ENCODE measurements around the gene CHRNA10. TPM values are rescaled to one million over a fixed set of nuclear protein-coding genes. Genes with fewer than 3 reads are reported as not detected.
A peak's percentile ranks its signal among the peaks of the same experiment; 100 is the strongest.

CHRNA10 gene
- total RNA-seq, 1 donor from 2014 or later = 2.6 TPM

GRCh38 chr11:3683039-3683438, 11.9 kb upstream of the CHRNA10 start:
- Mint-ChIP-seq H3K4me3 (no peak overlapping the region), H3K9me3 (no peaks in the 10 kb centered on the region), H3K27ac (no peak overlapping the region), H3K36me3 (ENCODE audit: low read depth) (peaks cover 59% of the 10 kb centered on the region), H3K4me1 (ENCODE audit: low read depth) (peaks cover 9% of the 10 kb centered on the region), H3K27me3 (ENCODE audit: insufficient read depth) (no peaks in the 10 kb centered on the region)
- intact Hi-C loops (cut with micrococcal nuclease) = loop anchor here (5.0 kb wide), 1 partner anchor 124 kb away; the partner anchor contains the start of gene PGAP2
- DNase-seq (ENCODE audit: low spot score) = no peak

DNA sequence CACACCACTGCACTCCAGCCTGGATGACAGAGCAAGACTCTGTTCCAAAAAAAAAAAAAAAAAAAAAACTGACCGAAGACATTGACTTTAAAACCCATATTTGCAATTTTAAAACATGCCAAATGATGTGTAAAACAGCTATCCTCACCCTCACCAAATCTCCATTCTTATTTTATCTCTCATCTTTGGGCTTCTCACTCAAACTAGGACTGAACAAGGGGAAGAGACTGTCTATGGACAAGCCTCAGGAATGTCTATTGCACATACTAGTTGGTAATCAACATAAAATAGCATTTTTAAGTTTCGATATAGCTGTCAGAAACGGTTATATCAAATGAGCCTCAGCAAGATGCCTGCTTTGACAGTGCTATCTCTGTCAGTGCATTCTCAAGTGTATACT, 7.9 kb upstream of the CHRNA10 start:
- H3K27me3 Mint-ChIP-seq (ENCODE audit: insufficient read depth) = no peaks in the 10 kb centered on the region
- DNase-seq (ENCODE audit: low spot score) = no peak
- H3K4me1 Mint-ChIP-seq (ENCODE audit: low read depth) = peaks cover 9% of the 10 kb centered on the region
- no peak overlapping the region for H3K27ac Mint-ChIP-seq
- H3K9me3 Mint-ChIP-seq = no peaks in the 10 kb centered on the region
- intact Hi-C loops (cut with micrococcal nuclease) = no loop called here
- H3K4me3 Mint-ChIP-seq = no peak overlapping the region
- peaks cover 54% of the 10 kb centered on the region for H3K36me3 Mint-ChIP-seq (ENCODE audit: low read depth)

DNA sequence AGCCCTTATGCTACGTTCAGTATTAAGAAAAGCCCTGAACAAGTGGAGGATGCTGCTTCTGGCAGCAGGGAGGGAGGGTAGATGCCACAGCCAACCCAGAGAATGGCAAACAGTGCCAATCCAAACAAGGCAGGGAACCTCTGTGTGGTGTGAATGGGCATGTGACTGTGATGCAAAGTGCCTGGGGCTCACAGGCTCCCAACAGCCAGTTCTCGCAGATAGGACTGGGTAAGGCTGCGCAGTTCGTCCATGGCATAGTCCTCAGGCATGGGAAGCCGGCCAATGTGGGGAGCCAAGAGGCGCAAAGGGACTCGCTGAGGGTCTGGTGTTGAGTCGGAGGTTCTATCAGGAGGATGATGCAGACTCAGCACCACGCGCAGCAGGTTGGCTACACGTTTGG, 4.8 kb upstream of the CHRNA10 start:
- Mint-ChIP-seq H3K27ac (peak overlapping the region; percentile 19), H3K36me3 (ENCODE audit: low read depth) (peaks cover 44% of the 10 kb centered on the region), H3K4me3 (no peak overlapping the region), H3K9me3 (no peaks in the 10 kb centered on the region), H3K4me1 (ENCODE audit: low read depth) (no peaks in the 10 kb centered on the region), H3K27me3 (ENCODE audit: insufficient read depth) (no peaks in the 10 kb centered on the region)
- intact Hi-C loops (cut with micrococcal nuclease) = no loop called here
- no peak for DNase-seq (ENCODE audit: low spot score)

- no peaks in the 10 kb centered on the region for H3K4me1 Mint-ChIP-seq (ENCODE audit: low read depth)
- no peak for DNase-seq (ENCODE audit: low spot score)
- no peaks in the 10 kb centered on the region for H3K27me3 Mint-ChIP-seq (ENCODE audit: insufficient read depth)
- no peaks in the 10 kb centered on the region for H3K9me3 Mint-ChIP-seq
- intact Hi-C loops (cut with micrococcal nuclease) = no loop called here
- H3K4me3 Mint-ChIP-seq = no peak overlapping the region
- H3K27ac Mint-ChIP-seq = peak overlapping the region; percentile 9
- H3K36me3 Mint-ChIP-seq (ENCODE audit: low read depth) = peaks cover 32% of the 10 kb centered on the region
Observed at GRCh38 chr11:3674189-3674588, 3.0 kb upstream of the CHRNA10 start.

DNA sequence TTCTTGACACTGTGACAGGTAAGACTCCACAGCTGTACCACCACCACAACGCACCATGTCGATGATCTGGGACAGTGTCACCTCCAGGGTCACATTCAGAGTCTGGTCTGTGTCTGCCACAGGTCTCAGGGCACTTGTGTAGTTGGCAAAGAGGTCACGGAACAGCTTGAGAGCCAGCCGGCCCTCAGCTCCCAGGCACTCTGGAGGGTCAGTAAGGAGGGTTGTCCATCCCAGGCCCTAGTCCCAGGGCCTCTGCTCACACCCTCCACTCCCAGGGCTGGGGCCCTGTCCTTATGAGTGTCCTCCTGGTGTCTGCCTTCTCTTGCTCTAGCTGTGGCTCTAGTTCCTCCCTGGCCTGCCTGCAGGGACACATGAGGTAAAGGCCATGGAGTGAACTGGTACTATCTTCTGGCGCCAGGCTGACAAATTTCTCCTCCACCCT, 1.4 kb downstream of the CHRNA10 start:
- Mint-ChIP-seq H3K27ac (no peak overlapping the region), H3K27me3 (ENCODE audit: insufficient read depth) (no peaks in the 10 kb centered on the region), H3K36me3 (ENCODE audit: low read depth) (peaks cover 13% of the 10 kb centered on the region), H3K4me1 (ENCODE audit: low read depth) (no peaks in the 10 kb centered on the region), H3K9me3 (no peaks in the 10 kb centered on the region), H3K4me3 (no peak overlapping the region)
- no peak for DNase-seq (ENCODE audit: low spot score)
- intact Hi-C loops (cut with micrococcal nuclease) = no loop called here

DNA sequence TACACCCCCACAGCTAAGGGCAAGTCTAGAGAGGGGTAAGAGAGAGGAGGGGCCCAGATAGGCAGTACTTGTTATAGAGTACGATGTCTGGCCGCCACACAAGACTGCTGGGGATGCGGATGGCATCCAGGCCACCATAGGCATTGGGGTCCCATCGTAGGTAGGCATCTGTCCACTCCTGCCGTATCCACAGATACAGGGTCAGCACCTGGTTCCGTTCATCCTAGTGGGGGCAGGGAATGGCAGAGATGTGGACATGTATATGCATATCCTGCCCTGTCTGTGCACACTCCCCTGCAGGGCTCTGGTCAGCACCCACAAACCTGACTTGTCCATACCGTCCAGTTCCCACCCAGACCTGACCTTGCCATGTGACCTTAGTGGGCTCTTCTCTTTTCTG, 2.1 kb downstream of the CHRNA10 start:
- Mint-ChIP-seq H3K27ac (no peak overlapping the region), H3K36me3 (ENCODE audit: low read depth) (peaks cover 12% of the 10 kb centered on the region), H3K4me1 (ENCODE audit: low read depth) (no peaks in the 10 kb centered on the region), H3K4me3 (no peak overlapping the region), H3K27me3 (ENCODE audit: insufficient read depth) (no peaks in the 10 kb centered on the region), H3K9me3 (no peaks in the 10 kb centered on the region)
- intact Hi-C loops (cut with micrococcal nuclease) = no loop called here
- no peak for DNase-seq (ENCODE audit: low spot score)

DNA sequence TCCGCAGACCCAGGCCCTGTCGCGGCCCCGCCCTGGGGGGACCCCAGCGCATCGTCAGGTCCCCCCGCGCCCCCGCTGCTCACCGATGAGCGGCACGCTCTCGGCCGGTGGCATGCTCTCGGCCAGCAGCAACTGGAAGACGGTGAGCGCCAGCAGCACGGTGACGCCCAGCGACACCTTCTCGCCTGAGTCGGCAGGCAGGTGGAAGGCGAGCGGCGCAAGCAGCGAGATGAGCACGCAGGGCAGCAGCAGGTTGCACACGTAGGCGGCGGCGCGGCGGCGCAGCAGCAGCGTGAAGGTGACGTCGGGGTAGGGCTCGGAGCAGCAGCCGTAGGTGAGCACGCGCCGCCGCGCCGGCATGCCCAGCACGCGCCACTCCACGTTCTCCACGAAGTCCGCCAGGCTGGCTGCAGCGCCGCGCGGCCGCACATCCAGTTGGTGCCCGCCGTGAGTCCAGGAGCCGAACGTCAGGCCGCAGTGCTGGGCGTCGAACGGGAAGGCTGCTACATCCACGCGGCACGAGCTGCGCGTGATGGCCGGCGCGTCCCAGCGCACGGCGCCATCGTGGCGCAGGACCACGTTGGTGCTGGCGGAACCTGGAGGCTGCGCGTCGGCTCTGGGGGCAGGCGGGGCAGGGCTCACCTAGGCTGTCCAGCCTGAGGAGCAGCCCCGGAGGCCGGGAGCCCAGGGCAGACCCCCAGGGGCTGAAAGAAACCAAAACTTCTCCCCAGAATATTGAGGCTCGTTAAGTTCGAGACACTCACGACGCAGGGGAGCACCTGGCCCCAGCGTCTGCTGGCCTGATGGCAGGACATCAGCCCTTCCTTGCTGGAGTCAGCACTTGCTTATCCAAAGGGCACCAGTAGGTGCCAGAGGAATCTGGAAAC, 3.8 kb downstream of the CHRNA10 start:
- Mint-ChIP-seq H3K36me3 (ENCODE audit: low read depth) (peaks cover 15% of the 10 kb centered on the region), H3K27ac (no peak overlapping the region), H3K4me3 (no peak overlapping the region), H3K9me3 (no peaks in the 10 kb centered on the region), H3K4me1 (ENCODE audit: low read depth) (no peaks in the 10 kb centered on the region), H3K27me3 (ENCODE audit: insufficient read depth) (no peaks in the 10 kb centered on the region)
- intact Hi-C loops (cut with micrococcal nuclease) = no loop called here
- no peak for DNase-seq (ENCODE audit: low spot score)

DNA sequence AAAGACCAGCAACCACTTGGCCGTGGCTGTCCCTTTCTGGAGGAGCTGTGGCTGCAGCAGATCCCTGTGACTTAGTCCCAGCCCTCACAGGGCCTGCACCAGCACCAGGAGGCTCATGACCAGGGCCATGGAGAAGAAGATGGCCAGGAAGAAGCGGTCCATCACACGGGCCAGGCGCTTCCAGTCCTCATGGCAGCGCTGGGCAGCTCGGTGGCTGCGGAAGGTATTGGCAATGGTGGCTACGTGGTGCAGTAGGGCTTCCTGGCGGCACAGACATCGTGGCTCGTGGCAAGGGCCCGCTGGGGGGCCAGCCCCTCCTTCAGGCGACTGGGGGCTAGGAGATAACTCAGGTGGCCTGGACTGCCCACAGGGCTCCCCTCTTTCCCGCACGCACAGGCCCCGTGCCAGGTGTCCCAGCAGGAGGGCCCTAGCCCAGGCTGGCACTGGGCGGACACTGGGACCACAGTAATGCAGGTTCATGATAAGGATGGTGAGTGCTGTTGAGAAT, 5.1 kb downstream of the CHRNA10 start:
- intact Hi-C loops (cut with micrococcal nuclease) = no loop called here
- H3K4me3 Mint-ChIP-seq = no peak overlapping the region
- no peak overlapping the region for H3K27ac Mint-ChIP-seq
- no peaks in the 10 kb centered on the region for H3K27me3 Mint-ChIP-seq (ENCODE audit: insufficient read depth)
- H3K9me3 Mint-ChIP-seq = no peaks in the 10 kb centered on the region
- DNase-seq (ENCODE audit: low spot score) = no peak
- peaks cover 15% of the 10 kb centered on the region for H3K36me3 Mint-ChIP-seq (ENCODE audit: low read depth)
- no peaks in the 10 kb centered on the region for H3K4me1 Mint-ChIP-seq (ENCODE audit: low read depth)

DNA sequence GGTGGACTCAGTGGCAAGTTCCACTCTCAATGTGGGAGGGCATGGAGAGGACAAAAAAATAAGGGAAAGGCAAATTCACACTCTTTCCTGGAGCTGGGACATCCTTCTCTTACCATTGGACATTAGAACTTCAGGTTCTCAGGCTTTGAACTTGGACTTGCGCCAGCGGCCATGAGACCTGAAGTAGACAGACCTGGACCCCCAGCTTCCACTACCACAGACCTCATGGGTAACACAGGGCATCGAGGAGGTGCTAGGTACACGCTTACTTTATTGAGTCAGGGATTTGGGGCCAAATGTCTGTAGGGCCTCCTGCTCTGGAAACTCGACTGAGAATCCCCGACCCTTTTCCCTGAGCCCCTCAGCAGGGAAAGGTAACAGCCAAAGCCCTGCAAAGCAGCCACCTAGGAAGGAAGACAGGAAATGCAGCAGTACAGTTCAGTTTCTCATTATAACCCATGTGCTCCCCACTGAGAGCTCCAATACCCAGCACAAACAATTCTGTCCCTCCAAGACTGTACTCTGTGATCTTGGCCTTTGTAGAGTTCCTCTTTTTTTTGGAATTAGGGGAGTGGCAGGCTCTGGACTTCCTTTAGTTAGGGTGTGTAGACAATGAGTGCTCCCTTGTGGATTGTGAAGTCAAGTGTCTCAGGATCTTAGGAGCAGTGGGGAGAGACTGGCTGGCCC, 5.7 kb downstream of the CHRNA10 start:
- Mint-ChIP-seq H3K27me3 (ENCODE audit: insufficient read depth) (no peaks in the 10 kb centered on the region), H3K4me3 (no peak overlapping the region), H3K4me1 (ENCODE audit: low read depth) (no peaks in the 10 kb centered on the region), H3K27ac (no peak overlapping the region), H3K36me3 (ENCODE audit: low read depth) (peaks cover 15% of the 10 kb centered on the region), H3K9me3 (no peaks in the 10 kb centered on the region)
- intact Hi-C loops (cut with micrococcal nuclease) = no loop called here
- no peak for DNase-seq (ENCODE audit: low spot score)

DNA sequence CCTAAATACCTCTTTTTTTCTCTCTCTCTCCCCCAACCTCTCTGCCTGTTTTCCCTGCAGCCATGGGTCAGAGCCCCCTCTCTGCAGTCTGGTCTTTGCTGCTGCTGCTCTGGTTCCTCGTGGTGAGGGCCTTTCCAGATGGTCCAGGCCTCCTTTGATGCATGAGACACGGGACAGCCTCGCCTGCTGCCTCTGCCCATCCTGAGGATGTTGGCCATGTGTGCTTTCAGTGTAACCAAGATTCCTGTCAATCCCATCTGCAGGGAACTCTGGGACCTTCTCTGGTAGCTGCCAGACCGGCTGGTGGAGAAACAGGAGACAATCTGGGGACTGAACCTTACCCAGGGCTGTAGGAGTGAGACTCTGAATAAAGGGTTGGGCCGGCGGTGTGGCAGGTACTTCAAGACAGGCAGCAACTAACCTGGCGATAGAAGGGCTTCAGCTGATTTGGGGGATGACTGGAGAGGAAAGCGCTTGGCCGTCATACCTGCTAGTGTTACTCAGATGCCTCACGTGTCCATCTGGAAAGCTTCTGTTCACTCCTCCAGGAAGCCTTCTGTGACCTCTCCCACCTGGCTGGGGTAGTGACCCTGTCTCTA, 7.1 kb downstream of the CHRNA10 start:
- Mint-ChIP-seq H3K4me1 (ENCODE audit: low read depth) (no peaks in the 10 kb centered on the region), H3K9me3 (no peaks in the 10 kb centered on the region), H3K4me3 (no peak overlapping the region), H3K27ac (no peak overlapping the region), H3K36me3 (ENCODE audit: low read depth) (peaks cover 13% of the 10 kb centered on the region), H3K27me3 (ENCODE audit: insufficient read depth) (no peaks in the 10 kb centered on the region)
- intact Hi-C loops (cut with micrococcal nuclease) = no loop called here
- no peak for DNase-seq (ENCODE audit: low spot score)

DNA sequence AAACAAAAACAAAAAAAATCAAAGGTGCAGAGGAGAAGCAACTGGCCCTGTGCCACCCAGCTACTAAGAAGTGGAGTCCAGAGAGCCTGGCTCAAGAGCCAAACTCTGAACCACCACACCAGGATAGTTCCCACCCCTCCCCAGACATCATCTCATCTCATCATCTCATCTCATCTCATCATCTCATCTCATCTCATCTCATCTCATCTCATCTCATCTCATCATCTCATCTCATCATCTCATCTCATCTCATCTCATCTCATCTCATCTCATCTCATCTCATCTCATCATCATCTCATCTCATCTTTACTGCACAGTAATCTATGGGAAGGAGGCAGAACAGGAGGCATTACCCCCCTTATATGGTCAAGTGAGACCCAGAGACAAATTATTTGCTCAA, 8.3 kb downstream of the CHRNA10 start:
- Mint-ChIP-seq H3K27ac (peak overlapping the region; percentile 1), H3K36me3 (ENCODE audit: low read depth) (peaks cover 10% of the 10 kb centered on the region), H3K4me3 (no peak overlapping the region), H3K4me1 (ENCODE audit: low read depth) (no peaks in the 10 kb centered on the region), H3K27me3 (ENCODE audit: insufficient read depth) (no peaks in the 10 kb centered on the region), H3K9me3 (no peaks in the 10 kb centered on the region)
- DNase-seq (ENCODE audit: low spot score) = no peak
- intact Hi-C loops (cut with micrococcal nuclease) = no loop called here

DNA sequence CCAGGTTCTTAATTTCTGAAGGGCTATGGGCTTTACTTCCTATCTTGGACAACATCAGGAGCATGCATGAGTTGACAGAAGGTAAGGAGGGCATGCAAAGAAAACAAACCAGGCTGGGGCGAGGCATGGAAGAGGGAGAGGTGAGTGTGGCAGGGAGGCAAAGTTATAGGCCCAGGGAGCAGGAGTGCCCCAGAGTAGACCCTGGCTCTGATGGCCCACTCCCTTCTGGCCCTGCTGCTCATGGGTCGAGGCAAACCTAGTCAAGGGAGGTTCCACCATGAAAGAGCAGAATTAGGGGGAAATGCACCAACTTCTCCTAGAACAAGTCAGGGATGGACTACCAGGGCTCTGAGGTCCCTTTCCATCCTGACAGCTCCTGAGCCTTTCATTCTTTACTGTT, 10.2 kb downstream of the CHRNA10 start:
- no peak for DNase-seq (ENCODE audit: low spot score)
- no peaks in the 10 kb centered on the region for H3K9me3 Mint-ChIP-seq
- peaks cover 10% of the 10 kb centered on the region for H3K36me3 Mint-ChIP-seq (ENCODE audit: low read depth)
- H3K27ac Mint-ChIP-seq = no peak overlapping the region
- no peaks in the 10 kb centered on the region for H3K4me1 Mint-ChIP-seq (ENCODE audit: low read depth)
- no peak overlapping the region for H3K4me3 Mint-ChIP-seq
- intact Hi-C loops (cut with micrococcal nuclease) = no loop called here
- H3K27me3 Mint-ChIP-seq (ENCODE audit: insufficient read depth) = no peaks in the 10 kb centered on the region

All from activated T-helper 1 cell treated with anti-CD3 and anti-CD28 coated beads, Interleukin-12 subunit alpha, Interleukin-12 subunit beta, Interleukin-2, Interleukin-4 antibody, amounts not matched to agents 30 ng/mL and 10 ng/mL and 1 ng/mL, durations not matched to agents 14 hours and 24 hours and 36 hours (primary cell).